ENCODE measurements around the gene CADM2.
"Not testable (repeated sequence)": the region's sequence is repeated elsewhere in the genome, so short reads cannot be mapped to it uniquely, and the experiment has no call there.

The CADM2 gene

DNA sequence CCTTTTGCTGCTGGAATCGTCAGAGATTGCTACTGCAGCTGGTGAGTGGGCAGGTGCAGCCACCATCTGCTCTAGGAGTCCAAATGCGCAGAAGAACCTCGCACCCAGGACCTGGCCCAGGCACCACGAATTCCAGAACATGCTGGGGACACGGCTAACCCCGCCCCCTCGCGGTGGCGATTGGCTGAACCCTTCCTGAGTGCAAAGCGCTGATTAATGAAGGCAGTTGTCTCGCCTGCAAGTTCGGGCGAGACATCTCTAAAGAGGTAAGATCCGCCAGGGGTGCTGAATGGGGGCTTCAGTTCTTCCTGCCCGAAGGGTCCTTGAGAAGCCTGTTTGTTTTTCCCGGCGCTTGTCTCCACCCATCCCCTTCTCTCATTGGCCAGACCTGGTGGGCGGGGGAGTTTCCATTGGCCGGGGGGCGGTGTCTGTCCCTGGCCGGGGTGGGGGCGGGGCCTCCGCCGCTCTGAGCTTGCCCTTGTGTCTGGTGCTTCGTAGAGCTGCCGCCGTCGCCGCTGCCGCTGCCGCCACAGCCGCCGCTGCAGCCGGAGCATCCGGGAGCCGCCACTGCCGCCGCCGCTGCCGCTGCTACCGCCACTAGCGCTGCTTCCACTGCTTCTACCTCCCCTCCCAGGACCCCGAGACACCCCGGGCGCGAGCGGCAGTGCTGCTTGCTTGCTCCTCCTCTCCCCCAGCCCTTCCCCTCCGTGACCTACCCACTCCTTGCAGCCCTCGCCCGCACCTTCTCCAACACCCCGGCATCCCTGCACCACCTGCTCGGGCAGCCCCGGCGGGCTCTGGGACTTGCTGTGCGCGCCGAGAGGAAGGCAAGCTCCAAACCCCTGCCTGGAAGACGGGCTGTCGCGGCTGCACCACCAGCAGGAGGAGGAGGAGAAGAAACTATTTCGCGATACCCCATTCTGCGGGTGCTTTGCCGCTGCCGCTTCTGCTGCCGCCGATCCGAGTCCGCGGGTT lies at the start of gene CADM2:
Gene CADM2 (plus strand): TSS at position 495 of the 975 bp plus-strand sequence.
- no peak for TF ChIP-seq POLR2A (IDR thresholded peaks at IDR 0.05; ENCODE audit: low read depth, low read length)
- DNase-seq (ENCODE audit: insufficient read length, low spot score) (peak; percentile 58), FAIRE-seq (no peak)

DNA sequence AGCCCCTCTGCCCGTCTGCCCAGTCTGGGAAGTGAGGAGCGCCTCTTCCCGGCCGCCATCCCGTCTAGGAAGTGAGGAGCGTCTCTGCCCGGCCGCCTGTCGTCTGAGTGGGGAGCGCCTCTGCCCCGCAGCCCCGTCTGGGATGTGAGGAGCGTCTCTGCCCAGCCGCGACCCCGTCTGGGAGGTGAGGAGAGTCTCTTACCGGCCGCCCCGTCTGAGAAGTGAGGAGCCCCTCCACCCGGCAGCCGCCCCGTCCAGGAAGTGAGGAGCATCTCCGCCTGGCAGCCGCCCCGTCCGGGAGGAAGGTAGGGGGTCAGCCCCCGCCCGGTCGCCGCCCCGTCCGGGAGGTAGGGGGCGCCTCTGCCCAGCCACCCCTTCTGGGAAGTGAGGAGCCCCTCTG lies 40.2 kb upstream of the CADM2 start:
- not testable (repeated sequence) for DNase-seq (ENCODE audit: insufficient read length, low spot score); FAIRE-seq

DNA sequence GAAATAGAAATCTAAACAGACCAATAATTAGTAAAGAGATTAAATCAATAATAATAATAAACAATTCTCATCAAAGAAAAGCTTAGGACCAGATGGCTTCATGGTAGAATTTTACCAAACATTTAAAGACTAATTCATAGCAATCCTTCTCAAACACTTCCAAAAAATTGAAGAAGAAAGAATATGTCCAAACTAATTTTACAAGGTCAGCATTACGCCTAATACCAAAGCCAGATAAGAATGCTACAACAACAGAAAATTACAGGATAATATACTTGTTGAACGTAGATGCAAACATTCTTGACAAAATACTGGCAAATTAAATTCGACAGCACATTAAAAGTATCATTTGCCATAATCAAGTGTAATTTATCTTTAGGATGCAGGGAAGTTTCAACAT lies 36.1 kb upstream of the CADM2 start:
- FAIRE-seq (no peak), DNase-seq (ENCODE audit: insufficient read length, low spot score) (no peak)
- no peak for TF ChIP-seq POLR2A (IDR thresholded peaks at IDR 0.05; ENCODE audit: low read depth, low read length)

DNA sequence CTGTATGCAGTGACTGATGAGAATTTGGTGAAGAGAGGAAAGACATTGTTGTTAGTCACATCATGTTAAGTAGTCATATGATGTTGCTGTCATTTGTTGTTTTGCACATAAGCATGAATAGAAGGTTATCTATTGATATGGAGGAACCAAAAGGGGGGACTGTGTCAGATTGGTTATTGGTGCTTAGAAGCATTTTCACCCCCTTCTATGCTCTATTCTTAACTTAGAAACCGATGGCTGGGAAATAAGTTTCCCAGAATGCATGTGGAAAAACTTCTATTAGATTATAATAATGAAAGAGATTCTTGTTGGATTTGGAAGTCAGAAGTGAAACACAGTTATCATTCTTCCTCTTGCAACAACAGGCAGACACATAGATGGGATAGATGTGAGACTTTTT lies 33.2 kb upstream of the CADM2 start:
- no peak for DNase-seq (ENCODE audit: insufficient read length, low spot score)
- no peak for FAIRE-seq
- TF ChIP-seq POLR2A (IDR thresholded peaks at IDR 0.05; ENCODE audit: low read depth, low read length) = no peak

DNA sequence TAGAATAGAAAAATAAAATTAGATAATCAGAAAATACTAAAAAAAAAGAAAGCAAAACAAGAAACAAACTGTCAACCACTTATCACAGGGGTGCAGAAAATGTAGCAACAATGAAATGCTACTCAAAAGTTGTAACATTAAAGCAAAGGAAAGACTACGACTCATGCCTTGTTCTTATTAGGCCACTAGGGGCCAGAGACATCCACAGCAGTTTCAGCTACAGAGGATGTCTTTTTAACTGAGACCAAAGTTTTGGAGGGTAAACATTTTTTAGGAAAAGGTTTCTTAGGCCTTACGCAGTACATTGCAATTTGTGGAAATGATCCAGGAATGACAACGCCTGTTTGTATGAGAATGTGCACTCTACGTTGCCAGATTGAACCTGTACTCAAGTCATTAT lies 15.4 kb upstream of the CADM2 start:
- TF ChIP-seq POLR2A (IDR thresholded peaks at IDR 0.05; ENCODE audit: low read depth, low read length) = no peak
- no peak for DNase-seq (ENCODE audit: insufficient read length, low spot score)
- FAIRE-seq = no peak

DNA sequence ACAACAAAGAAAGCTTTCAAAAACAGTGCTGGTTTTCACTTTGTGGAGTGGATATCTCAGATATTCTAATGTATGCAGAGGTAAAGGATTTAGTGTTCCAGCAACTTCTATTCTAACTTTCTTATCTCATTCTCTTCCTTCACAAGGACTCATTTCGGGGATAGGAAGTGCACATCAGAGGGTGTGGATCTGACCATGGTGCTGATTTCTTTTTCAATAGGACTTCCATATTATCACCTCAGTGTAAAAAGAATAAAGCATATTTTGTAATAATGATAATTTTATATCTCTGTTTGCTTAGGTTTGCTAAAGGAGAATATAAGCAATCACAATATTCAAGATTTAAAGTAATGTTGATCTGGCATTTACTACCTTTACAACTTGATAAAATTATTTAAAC lies 12.5 kb upstream of the CADM2 start:
- DNase-seq (ENCODE audit: insufficient read length, low spot score) (no peak), FAIRE-seq (no peak)
- TF ChIP-seq POLR2A (IDR thresholded peaks at IDR 0.05; ENCODE audit: low read depth, low read length) = no peak

DNA sequence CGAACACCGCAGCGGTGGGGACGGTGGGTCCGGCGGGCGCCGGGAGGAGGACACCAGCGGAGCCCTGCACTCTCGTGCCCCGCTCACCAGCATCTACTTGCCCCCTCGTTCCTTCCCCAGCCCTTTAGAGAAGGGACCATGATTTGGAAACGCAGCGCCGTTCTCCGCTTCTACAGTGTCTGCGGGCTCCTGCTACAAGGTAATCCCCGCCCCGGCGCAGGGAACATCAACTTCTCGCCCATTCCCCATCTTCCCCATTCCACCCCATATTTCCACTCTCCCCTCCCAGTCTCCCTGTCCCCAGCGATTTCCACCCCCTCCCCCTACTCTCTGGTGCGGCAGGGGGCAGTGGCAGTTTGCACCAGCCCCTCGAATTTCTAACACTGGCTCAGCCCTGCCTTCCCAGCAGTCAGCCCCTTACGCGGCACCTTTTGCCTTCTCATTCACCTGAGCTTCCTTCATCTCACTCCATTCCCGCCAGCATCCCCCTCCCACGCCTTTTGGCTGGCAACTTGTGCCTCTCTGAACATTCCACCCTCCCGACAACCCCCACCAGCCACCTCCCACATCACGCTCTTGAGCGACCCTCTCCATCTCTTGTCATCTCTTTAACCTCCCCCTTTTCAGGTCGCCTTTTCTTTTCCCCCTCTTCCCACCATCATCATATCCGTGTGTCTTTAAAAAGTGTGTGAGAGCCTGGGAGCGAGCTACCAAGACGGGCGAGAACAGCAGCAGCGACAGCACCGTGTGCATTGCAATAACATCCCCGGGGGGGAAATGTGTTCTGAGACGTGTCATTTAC lies 882 bp downstream of the CADM2 start:
- FAIRE-seq = no peak
- no peak for TF ChIP-seq POLR2A (IDR thresholded peaks at IDR 0.05; ENCODE audit: low read depth, low read length)
- DNase-seq (ENCODE audit: insufficient read length, low spot score) = no peak

DNA sequence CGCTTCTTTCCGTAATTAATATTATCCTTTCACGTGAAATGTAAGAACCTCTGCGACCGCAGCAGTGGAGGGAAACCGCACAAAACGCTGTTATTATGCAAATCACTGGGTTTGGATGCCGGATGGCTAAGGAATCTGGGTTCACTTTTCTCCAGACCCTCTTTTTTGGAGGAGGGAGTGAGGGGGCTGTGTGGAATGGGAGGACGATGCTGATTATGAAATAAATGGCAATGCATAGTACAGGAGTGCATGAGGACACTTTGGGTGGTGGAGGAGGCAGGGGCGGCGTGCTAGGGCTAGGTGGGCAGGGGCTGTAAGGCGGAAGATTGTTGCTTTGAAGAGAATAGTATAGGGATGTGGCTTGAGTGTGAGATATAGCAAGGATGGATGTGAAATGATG lies 1.8 kb downstream of the CADM2 start:
- TF ChIP-seq POLR2A (IDR thresholded peaks at IDR 0.05; ENCODE audit: low read depth, low read length) = no peak
- FAIRE-seq (no peak), DNase-seq (ENCODE audit: insufficient read length, low spot score) (no peak)

DNA sequence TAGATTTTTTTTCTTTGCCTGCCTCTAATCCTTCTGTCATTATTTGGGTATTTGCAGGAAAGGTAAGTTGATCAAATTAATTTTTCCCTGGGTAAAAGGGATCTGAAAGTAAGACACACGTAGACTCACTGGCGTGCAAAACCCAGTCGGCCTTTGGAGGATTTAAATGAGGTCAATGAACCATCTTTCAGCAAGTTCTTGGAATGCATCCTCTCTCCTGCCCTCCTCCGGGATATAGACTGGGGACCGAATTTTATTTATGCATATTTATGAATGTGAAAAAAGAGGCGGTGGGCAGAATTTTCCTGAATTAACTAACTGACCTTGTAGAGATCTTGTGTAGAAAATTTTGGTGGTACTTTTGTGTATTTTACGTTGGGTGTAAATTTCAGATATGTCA lies 2.2 kb downstream of the CADM2 start:
- FAIRE-seq (no peak), DNase-seq (ENCODE audit: insufficient read length, low spot score) (no peak)
- no peak for TF ChIP-seq POLR2A (IDR thresholded peaks at IDR 0.05; ENCODE audit: low read depth, low read length)

DNA sequence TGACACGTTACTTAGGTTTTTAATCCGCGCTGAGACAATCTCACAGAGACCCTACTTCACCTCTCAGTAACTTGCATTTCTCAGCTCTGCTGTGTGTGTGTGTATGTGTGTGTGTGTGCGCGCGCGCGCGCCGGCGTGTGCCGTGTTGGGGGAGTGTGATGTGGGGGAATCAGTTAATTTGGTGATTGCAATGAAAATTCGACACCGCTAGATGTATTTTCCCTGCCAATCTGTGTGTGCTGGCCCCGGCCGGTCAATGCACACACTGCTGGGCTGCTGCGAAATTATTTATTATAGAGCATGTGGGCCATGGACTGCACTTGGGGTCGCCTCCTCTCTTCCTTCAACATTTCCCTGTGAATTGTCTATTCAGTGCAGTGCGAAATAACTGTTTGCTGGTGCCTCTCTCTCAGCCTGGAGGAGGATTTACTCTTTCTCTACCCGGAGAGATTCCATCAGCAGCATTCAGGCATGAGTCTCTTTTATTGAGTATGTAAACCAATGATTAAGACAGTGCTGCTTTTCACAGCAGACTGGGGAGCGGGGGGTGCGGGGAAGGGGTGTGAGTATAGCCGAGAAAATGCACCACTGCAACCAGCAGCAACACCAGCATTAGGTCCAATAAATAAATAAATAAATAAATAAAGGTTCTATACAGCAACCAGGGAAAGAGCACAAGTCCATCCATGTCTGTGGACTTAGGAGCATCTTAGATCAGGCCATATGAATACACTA lies 2.9 kb downstream of the CADM2 start:
- TF ChIP-seq POLR2A (IDR thresholded peaks at IDR 0.05; ENCODE audit: low read depth, low read length) = no peak
- no peak for FAIRE-seq
- DNase-seq (ENCODE audit: insufficient read length, low spot score) = no peak

DNA sequence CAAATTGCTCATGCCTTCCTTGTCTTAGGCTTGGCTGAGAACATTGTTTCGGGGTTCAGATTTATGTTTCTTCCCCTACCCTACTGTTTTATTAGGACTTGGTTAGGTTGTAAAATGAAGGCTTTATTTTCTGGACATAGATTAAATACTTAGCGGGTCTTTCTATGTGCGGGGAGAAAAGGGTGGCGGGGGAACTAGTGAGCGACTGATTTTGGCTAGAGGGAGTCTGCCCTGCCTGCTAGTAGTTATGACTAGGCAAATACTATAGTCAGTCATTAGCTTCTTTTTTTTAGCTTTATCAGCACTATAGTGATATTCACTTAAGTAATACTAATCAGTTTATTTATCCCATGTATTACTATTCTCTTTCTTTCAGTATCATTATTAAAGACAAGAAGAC lies 3.6 kb downstream of the CADM2 start:
- FAIRE-seq (no peak), DNase-seq (ENCODE audit: insufficient read length, low spot score) (no peak)

DNA sequence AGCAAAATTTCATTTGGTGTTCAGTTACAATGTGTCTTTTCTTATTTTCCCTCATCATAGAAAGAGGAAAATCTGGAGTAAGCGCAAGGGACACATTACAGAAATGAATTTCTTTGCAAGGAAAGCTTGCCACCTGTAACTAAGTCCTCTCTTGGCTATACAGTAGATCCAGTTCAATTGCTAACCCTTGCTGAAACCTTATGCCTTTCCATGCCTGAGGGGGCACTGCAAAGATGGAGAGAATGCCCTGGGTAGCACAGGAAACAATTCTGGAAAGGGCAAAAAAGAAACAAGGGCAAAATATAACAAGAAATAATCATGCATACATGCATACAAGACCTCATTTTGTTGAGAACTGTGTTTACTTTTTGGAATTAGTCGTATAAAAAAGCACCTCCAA lies 4.3 kb downstream of the CADM2 start:
- DNase-seq (ENCODE audit: insufficient read length, low spot score) (no peak), FAIRE-seq (no peak)
- TF ChIP-seq POLR2A (IDR thresholded peaks at IDR 0.05; ENCODE audit: low read depth, low read length) = no peak

More for the DNA sequence above, 3.6 kb downstream of the CADM2 start:
- TF ChIP-seq POLR2A (IDR thresholded peaks at IDR 0.05; ENCODE audit: low read depth, low read length) = no peak

DNA sequence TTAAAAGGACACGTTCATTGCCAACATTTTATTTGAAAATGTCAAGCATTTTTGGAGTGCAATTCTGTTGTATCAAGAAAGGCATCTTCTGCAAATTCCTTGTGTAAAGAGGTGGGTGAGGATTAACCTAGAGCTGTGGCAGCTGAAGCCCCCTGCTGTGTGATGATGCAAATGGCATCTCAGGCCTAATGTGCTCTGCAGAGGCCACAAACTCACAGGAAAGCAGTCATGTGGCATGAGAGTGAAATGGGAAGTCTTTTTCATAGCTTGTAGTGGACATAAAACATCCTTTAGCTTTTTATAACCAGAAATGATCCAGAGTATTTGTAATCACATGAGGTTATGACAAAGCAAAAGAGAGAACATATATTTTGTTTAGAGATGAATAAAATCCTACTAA lies 6.4 kb downstream of the CADM2 start:
- TF ChIP-seq POLR2A (IDR thresholded peaks at IDR 0.05; ENCODE audit: low read depth, low read length) = no peak
- DNase-seq (ENCODE audit: insufficient read length, low spot score) = no peak
- no peak for FAIRE-seq

Data from H54 (cell line).